GM12801 (cell line): ENCODE results near the gene CBLN1.

Source experiments
- TF ChIP-seq, protein P1 (sequence below): IDR thresholded peaks from one replicate; pipeline ENCODE4 v1.5.1; 2011; ENCODE audit warnings: control low read depth; ENCODE audit not compliant: insufficient read length; ENCODE audit errors: extremely low read depth

CBLN1 gene

GRCh38 chr16:49281480-49281842, at the start of gene CBLN1:
Gene CBLN1, minus strand, starts transcription at chr16:49281838. Its CDS starts 373 bp downstream, at chr16:49281465.
- TF ChIP-seq, protein P1, sequence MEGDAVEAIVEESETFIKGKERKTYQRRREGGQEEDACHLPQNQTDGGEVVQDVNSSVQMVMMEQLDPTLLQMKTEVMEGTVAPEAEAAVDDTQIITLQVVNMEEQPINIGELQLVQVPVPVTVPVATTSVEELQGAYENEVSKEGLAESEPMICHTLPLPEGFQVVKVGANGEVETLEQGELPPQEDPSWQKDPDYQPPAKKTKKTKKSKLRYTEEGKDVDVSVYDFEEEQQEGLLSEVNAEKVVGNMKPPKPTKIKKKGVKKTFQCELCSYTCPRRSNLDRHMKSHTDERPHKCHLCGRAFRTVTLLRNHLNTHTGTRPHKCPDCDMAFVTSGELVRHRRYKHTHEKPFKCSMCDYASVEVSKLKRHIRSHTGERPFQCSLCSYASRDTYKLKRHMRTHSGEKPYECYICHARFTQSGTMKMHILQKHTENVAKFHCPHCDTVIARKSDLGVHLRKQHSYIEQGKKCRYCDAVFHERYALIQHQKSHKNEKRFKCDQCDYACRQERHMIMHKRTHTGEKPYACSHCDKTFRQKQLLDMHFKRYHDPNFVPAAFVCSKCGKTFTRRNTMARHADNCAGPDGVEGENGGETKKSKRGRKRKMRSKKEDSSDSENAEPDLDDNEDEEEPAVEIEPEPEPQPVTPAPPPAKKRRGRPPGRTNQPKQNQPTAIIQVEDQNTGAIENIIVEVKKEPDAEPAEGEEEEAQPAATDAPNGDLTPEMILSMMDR, result no peak

DNA sequence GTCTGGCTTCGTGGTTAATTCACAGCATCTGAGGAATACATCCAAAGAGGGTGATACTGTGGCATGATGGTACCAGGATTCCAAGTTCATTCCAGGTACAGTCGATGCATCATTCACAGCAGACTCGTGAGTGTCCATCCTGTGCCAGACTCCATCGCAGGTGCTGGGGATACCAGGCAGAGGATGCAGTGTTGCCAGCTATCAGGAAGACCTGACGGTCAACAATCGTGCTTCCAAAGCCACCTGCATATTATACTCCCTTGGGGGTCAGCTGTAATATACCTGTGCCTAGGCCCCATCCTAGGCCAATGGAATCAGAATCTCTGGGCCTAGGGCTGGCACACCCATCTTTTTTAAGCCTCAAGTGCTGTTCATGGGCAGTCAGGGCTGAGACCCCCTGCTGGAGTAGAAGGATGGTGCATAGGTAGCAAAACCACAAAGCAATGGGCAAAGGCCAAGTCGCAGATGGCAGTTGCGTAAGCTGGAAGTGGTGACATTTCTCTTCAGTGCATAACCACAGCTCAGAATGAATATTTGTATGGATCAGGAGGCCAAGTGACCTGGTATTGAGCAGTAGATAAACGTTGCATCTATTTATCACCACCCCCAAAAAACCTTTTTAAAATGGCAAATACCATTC, 49.0 kb upstream of the CBLN1 start:
- TF ChIP-seq, protein P1, result no peak

DNA sequence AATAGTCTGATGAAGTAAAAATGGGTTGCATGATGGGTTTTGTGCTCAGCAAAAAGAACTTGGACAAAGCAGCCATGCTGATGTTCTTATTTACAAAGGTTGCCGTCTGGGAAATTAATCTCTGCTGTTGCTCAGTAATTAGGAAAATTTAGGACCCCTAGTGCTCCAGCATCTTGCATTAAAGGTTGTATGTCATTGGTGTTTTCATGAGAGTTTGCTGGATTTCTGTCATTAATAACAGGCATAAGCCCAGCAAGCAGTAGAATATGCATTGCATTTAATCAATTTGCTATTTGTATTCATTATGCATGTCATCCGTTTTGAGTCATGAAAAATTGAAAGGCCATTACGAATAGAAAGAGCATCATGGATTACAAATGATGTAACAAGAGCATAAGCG, 46.7 kb upstream of the CBLN1 start:
- TF ChIP-seq, protein P1, result no peak

- TF ChIP-seq, protein P1, result no peak
These were observed 45.8 kb upstream of the CBLN1 start for GRCh38 chr16:49327466-49327865.

DNA sequence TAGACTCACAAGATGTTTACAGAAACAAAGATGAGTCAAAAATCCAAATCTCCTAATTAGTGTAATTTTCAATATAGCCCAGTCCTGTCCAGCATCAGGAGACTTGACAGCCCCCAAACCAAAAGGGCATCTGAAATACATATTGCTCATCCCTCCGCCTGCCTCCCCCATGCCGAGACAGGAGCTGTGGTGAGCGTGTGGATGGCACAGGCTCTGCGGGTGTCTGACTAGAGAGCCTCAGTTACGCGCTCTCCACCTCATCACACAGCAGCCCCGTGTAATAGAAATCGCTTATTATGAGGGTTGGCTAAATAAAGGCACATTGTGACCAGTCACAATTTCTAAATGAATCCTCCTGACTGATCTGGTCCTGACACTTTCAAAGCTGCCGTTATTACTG, 43.1 kb upstream of the CBLN1 start:
- TF ChIP-seq, protein P1, result no peak

DNA sequence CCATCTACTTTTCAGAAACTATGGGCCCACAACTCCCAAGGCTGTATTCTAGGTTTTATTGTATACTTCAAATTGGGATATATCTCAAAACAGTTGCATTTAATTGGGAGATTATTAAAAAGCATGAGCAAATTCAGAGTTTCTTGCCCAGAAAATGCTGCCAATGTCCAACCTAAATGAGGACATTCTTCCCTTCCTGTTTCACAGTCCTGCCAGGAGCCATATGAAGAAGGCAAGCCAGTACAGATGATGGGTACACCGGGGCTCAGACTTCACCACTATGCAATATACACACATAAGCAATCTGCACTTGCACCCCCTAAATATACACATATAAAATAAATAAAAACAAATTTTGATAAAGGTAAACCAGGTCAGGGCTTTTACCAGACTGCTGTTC, 34.0 kb upstream of the CBLN1 start:
- TF ChIP-seq, protein P1, result no peak

DNA sequence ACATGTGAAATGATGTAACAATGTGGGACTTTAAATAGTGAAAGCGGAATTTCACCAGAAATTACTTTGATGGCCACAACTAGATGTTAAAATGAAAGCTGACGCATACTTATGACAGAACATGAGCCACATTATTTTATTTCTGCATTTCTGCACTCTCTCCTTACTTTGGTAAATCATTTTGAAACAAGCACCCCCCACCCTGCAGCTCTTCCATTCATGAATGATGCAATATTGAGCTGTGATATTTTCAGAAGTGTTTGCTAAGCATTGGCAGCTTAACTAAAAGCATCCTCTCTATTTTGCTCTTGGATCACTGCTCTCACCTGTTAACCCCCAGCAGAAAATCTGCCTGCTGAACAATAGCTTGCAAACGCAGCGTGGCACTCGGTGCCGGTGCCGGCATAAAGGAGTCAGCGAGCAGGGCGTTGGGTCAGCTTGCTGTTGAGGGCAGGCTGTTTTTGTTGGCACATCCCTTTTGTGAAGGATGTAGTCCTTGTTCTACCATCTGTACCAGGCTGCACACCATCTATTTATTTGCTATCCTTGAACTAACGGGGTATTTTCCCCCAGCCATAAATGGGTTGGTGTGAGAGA, 30.8 kb upstream of the CBLN1 start:
- TF ChIP-seq, protein P1, result no peak
